OCI-LY7 (cell line): ENCODE results near the gene HIVEP2. TPM values are rescaled to one million over a fixed set of nuclear protein-coding genes. Genes with fewer than 3 reads are reported as not detected.
A peak's percentile ranks its signal among the peaks of the same experiment; 100 is the strongest.

Source experiments
- BruUV-seq: library from RNA; stranded (reverse); fragments of 400-500 nt; replicated peaks from 2 replicates; lab custom pipeline; 2021; lab: Mats Ljungman, UMichigan
- CTCF ChIA-PET: fragments of 300-600 bp; sonication (Branson Sonifier 250); formaldehyde crosslinking; loops from one replicate; lab custom pipeline; 2022; ENCODE audit warnings: antibody characterized with exemption; ENCODE audit not compliant: unreplicated experiment; lab: Charles Lee
- POLR2A ChIA-PET: fragments of 300-600 bp; sonication (Branson Sonifier 250); formaldehyde crosslinking; loops from one replicate; lab custom pipeline; 2022; ENCODE audit warnings: antibody characterized with exemption; lab: Charles Lee
- DNase-seq: peaks from one replicate; pipeline ENCODE4 v3.0.0-alpha.2; 2015; ENCODE audit warnings: low spot score
- H2AFZ ChIP-seq: fragments of 200-600 bp; sonication (generic), shearing (Covaris generic); 2 replicates; pipeline ENCODE4 v1.6.1; 2014; ENCODE audit warnings: mild to moderate bottlenecking, antibody characterized with exemption, low read length, moderate library complexity
- H3K27ac ChIP-seq: fragments of 200-600 bp; sonication (generic); 2 replicates; pipeline ENCODE4 v1.5.1; 2014; ENCODE audit warnings: mixed run types, low read depth, mild to moderate bottlenecking, moderate library complexity, low read length, inconsistent platforms; ENCODE audit not compliant: poor library complexity, severe bottlenecking
- H3K36me3 ChIP-seq: fragments of 200-600 bp; sonication (generic); 2 replicates; pipeline ENCODE4 v1.6.1; 2014; ENCODE audit warnings: mild to moderate bottlenecking, antibody characterized with exemption, low read length, moderate library complexity, mixed read lengths; ENCODE audit not compliant: insufficient read depth
- H3K4me1 ChIP-seq: fragments of 200-600 bp; sonication (generic); 2 replicates; pipeline ENCODE4 v1.5.1; 2014; ENCODE audit warnings: mild to moderate bottlenecking, low read length; ENCODE audit not compliant: insufficient read depth, poor library complexity, severe bottlenecking
- H3K4me2 ChIP-seq: fragments of 200-600 bp; sonication (generic); 2 replicates; pipeline ENCODE4 v1.6.1; 2014; ENCODE audit warnings: mild to moderate bottlenecking, low read length
- H3K4me3 ChIP-seq: fragments of 200-600 bp; sonication (generic); 2 replicates; pipeline ENCODE4 v1.5.1; 2014; ENCODE audit warnings: mild to moderate bottlenecking, low read depth, low read length; ENCODE audit not compliant: poor library complexity, severe bottlenecking
- H3K79me2 ChIP-seq: fragments of 200-600 bp; sonication (generic); 2 replicates; pipeline ENCODE4 v1.6.1; 2016; ENCODE audit warnings: low read depth, mild to moderate bottlenecking, low read length, moderate library complexity, mixed read lengths; ENCODE audit not compliant: insufficient read depth
- H3K9me2 ChIP-seq: fragments of 200-600 bp; sonication (generic); 2 replicates; pipeline ENCODE4 v1.6.1; 2016; ENCODE audit warnings: mild to moderate bottlenecking, low read length, mixed read lengths; ENCODE audit not compliant: insufficient read depth
- H3K9me3 ChIP-seq: fragments of 200-600 bp; sonication (generic); 2 replicates; pipeline ENCODE4 v1.6.1; 2014; ENCODE audit warnings: mild to moderate bottlenecking, mixed run types, low read length, mixed read lengths
- H4K20me1 ChIP-seq: fragments of 200-600 bp; sonication (generic); 2 replicates; pipeline ENCODE4 v1.6.1; 2014; ENCODE audit warnings: mild to moderate bottlenecking, antibody characterized with exemption, low read length, moderate library complexity, mixed read lengths; ENCODE audit not compliant: insufficient read depth
- EZH2phosphoT487 ChIP-seq: fragments of 200-600 bp; sonication (generic); IDR thresholded peaks from 2 replicates; pipeline ENCODE4 v1.6.1; 2018; ENCODE audit warnings: low read depth, borderline replicate concordance, mild to moderate bottlenecking, mixed run types, antibody characterized with exemption, low read length, moderate library complexity, mixed read lengths
- intact Hi-C: fragments of 100-400 bp; cut with micrococcal nuclease; formaldehyde crosslinking; loops from one replicate; pipeline ENCODE4 v1.10.0; 2022; ENCODE audit not compliant: unreplicated experiment
- total RNA-seq, 2 experiments: library from RNA; depleted of rRNA in 1 of 2; stranded (reverse); fragments of >200 nt in 1 of 2; shearing (Covaris generic) in 1 of 2; gene quantifications; 2 replicates each; pipeline ENCODE4 v1.2.3, GENCODE V29; 2014 to 2022
- TF ChIP-seq, protein P1 (sequence below): fragments of 200-600 bp; sonication (generic); conservative IDR thresholded peaks from 2 replicates; pipeline ENCODE4 v1.5.1; 2014; ENCODE audit warnings: mild to moderate bottlenecking, antibody characterized with exemption, low read length, moderate library complexity, mixed read lengths

HIVEP2 gene
- total RNA-seq, 2 experiments from 2014 or later, result 18.8 to 24.6 TPM

- intact Hi-C loops, result loop anchor here (1.0 to 10.0 kb wide), 7 partner anchors 18 to 900 kb away; partner anchors contain the start of genes ADAT2, LTV1 and PEX3
- no peaks in the 10 kb centered on the region for H3K9me2 ChIP-seq
- H3K27ac ChIP-seq, result peak overlapping the region; percentile 95
- peaks cover 49% of the 10 kb centered on the region for H3K4me1 ChIP-seq
- TF ChIP-seq EZH2phosphoT487, result no peak
- TF ChIP-seq, protein P1, sequence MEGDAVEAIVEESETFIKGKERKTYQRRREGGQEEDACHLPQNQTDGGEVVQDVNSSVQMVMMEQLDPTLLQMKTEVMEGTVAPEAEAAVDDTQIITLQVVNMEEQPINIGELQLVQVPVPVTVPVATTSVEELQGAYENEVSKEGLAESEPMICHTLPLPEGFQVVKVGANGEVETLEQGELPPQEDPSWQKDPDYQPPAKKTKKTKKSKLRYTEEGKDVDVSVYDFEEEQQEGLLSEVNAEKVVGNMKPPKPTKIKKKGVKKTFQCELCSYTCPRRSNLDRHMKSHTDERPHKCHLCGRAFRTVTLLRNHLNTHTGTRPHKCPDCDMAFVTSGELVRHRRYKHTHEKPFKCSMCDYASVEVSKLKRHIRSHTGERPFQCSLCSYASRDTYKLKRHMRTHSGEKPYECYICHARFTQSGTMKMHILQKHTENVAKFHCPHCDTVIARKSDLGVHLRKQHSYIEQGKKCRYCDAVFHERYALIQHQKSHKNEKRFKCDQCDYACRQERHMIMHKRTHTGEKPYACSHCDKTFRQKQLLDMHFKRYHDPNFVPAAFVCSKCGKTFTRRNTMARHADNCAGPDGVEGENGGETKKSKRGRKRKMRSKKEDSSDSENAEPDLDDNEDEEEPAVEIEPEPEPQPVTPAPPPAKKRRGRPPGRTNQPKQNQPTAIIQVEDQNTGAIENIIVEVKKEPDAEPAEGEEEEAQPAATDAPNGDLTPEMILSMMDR, result no peak
- ChIA-PET CTCF (no interaction called here), POLR2A (interaction anchor here (0.9 to 2.0 kb wide), 5 partner anchors 10 to 248 kb away, joined by 3 to 10 read pairs (median 5); no protein-coding TSS in a partner anchor)
- peak; percentile 90 for DNase-seq
- H2AFZ ChIP-seq, result peak overlapping the region; percentile 40; the same call in 1 of the 2 replicates
- peaks cover 49% of the 10 kb centered on the region for H3K79me2 ChIP-seq
- H4K20me1 ChIP-seq, result no peaks in the 10 kb centered on the region
- H3K36me3 ChIP-seq, result no peaks in the 10 kb centered on the region
- H3K4me3 ChIP-seq, result peak overlapping the region; percentile 94
- no peaks in the 10 kb centered on the region for H3K9me3 ChIP-seq
- H3K4me2 ChIP-seq, result peak overlapping the region; percentile 97
- BruUV-seq, result no TSS peak
These were observed 590 bp downstream of the HIVEP2 start for GRCh38 chr6:142944124-142945048.

GRCh38 chr6:142943711-142944123 is 1.3 kb downstream of the HIVEP2 start:
- Histone ChIP-seq H3K79me2 (peaks cover 55% of the 10 kb centered on the region), H2AFZ (no peak overlapping the region), H3K4me2 (peak overlapping the region; percentile 97), H3K9me2 (no peaks in the 10 kb centered on the region), H4K20me1 (no peaks in the 10 kb centered on the region), H3K36me3 (no peaks in the 10 kb centered on the region), H3K9me3 (no peaks in the 10 kb centered on the region), H3K4me1 (peaks cover 56% of the 10 kb centered on the region), H3K4me3 (peak overlapping the region; percentile 94), H3K27ac (peak overlapping the region; percentile 95)
- no TSS peak for BruUV-seq
- intact Hi-C loops, result loop anchor here (1.0 to 10.0 kb wide), 6 partner anchors 17 to 901 kb away; partner anchors contain the start of gene LTV1
- peak; percentile 84 for DNase-seq
- TF ChIP-seq, protein P1, result peak; percentile 39
- no peak for TF ChIP-seq EZH2phosphoT487
- ChIA-PET CTCF (no interaction called here), POLR2A (interaction anchor here (0.6 to 2.0 kb wide), 8 partner anchors 9 to 248 kb away, joined by 3 to 10 read pairs (median 4); no protein-coding TSS in a partner anchor)
